GM12891 (cell line): ENCODE results near the gene FXYD7.

Source experiments
- DNase-seq: peaks from one replicate; pipeline ENCODE4 v3.0.0; 2011; ENCODE audit warnings: low spot score; ENCODE audit not compliant: insufficient read length
- FAIRE-seq: peaks from 2 replicates; lab custom pipeline; 2011; peaks lifted over from hg19 to GRCh38; lab: Jason Lieb, UNC
- PAX5 ChIP-seq: IDR thresholded peaks from 2 replicates; pipeline ENCODE4 v1.6.1; 2011; ENCODE audit warnings: low read length, moderate library complexity, mild to moderate bottlenecking; ENCODE audit not compliant: insufficient read depth, severe bottlenecking
- POLR2A ChIP-seq: IDR thresholded peaks from 2 replicates; pipeline ENCODE4 v1.6.1; 2011; ENCODE audit warnings: low read depth, low read length, control low read depth
- POLR2AphosphoS5 ChIP-seq: IDR thresholded peaks from 2 replicates; pipeline ENCODE4 v1.6.1; 2011; ENCODE audit warnings: low read depth, low read length, control low read depth
- POU2F2 ChIP-seq: IDR thresholded peaks from 2 replicates; pipeline ENCODE4 v1.6.1; 2011; ENCODE audit warnings: low read depth, mild to moderate bottlenecking, control low read depth, low read length, moderate library complexity
- SPI1 ChIP-seq: IDR thresholded peaks from 2 replicates; pipeline ENCODE4 v1.6.1; 2011; ENCODE audit warnings: low read depth, low read length, control low read depth
- TAF1 ChIP-seq: IDR thresholded peaks from 2 replicates; pipeline ENCODE4 v1.6.1; 2011; ENCODE audit warnings: low read depth, low read length, control low read depth

FXYD7 gene

GRCh38 chr19:35141837-35142605 lies 1.0 kb upstream of the FXYD7 start:
- TF ChIP-seq SPI1 (peak; percentile 93), PAX5 (no peak)
- no peak for DNase-seq
- peak; percentile 66 for FAIRE-seq

GRCh38 chr19:35142606-35143230 lies 337 bp upstream of the FXYD7 start:
- peak; percentile 73 for FAIRE-seq
- peak; percentile 75 for DNase-seq
- TF ChIP-seq TAF1 (no peak), SPI1 (no peak), PAX5 (no peak), POLR2AphosphoS5 (no peak), POLR2A (no peak), POU2F2 (no peak)

GRCh38 chr19:35143818-35144217 lies 763 bp downstream of the FXYD7 start:
- no peak for DNase-seq
- FAIRE-seq: no peak
- TF ChIP-seq SPI1 (no peak), POLR2AphosphoS5 (no peak), POLR2A (no peak), TAF1 (no peak), PAX5 (no peak), POU2F2 (no peak)

GRCh38 chr19:35144259-35144599 lies 1.2 kb downstream of the FXYD7 start:
- TF ChIP-seq SPI1 (no peak), PAX5 (no peak), POLR2AphosphoS5 (no peak), POU2F2 (no peak), TAF1 (no peak)
- no peak for FAIRE-seq
- DNase-seq: no peak

GRCh38 chr19:35144600-35145436 lies 1.8 kb downstream of the FXYD7 start:
- TF ChIP-seq POU2F2 (no peak), POLR2A (no peak), TAF1 (no peak), PAX5 (no peak), POLR2AphosphoS5 (no peak), SPI1 (no peak)
- DNase-seq (no peak), FAIRE-seq (no peak)

GRCh38 chr19:35146746-35147459 lies 3.8 kb downstream of the FXYD7 start:
- no peak for DNase-seq
- FAIRE-seq: no peak
- TF ChIP-seq POLR2A (no peak), PAX5 (no peak), POLR2AphosphoS5 (no peak), POU2F2 (no peak), TAF1 (no peak), SPI1 (no peak)

- DNase-seq: no peak
- no peak for TF ChIP-seq POLR2A
- no peak for TF ChIP-seq POU2F2
- no peak for TF ChIP-seq POLR2AphosphoS5
- TF ChIP-seq TAF1: no peak
- TF ChIP-seq SPI1: no peak
- TF ChIP-seq PAX5: no peak
- FAIRE-seq: no peak
Observed at GRCh38 chr19:35149463-35149862, 6.4 kb downstream of the FXYD7 start.

- FAIRE-seq (no peak), DNase-seq (no peak)
- TF ChIP-seq POU2F2 (no peak), TAF1 (no peak), PAX5 (no peak), SPI1 (no peak)
Observed at GRCh38 chr19:35150445-35150844, 7.4 kb downstream of the FXYD7 start.
